GM12878 (cell line): Measurements from ENCODE around the gene SPATA32. TPM values are rescaled to one million over a fixed set of nuclear protein-coding genes. Genes with fewer than 3 reads are reported as not detected.

Experiments used
- BHLHE40 ChIP-seq, 2 experiments: fragments of 450-650 bp in 1 of 2; IDR thresholded peaks; 2 replicates each; pipeline ENCODE4 v1.6.1; 2011 to 2017; ENCODE audit warnings: low read depth in 2 of 2, borderline replicate concordance in 1 of 2, improper control_type of control experiment in 1 of 2, low read length in 1 of 2, mild to moderate bottlenecking in 1 of 2
- FOXM1 ChIP-seq: IDR thresholded peaks from 2 replicates; pipeline ENCODE4 v1.6.1; 2012; ENCODE audit warnings: low read depth, mild to moderate bottlenecking, inconsistent platforms, low read length, moderate library complexity
- IKZF2 ChIP-seq, 2 experiments: fragments of 450-650 bp; IDR thresholded peaks; 2 replicates each; pipeline ENCODE4 v1.6.1; 2017; ENCODE audit warnings: mild to moderate bottlenecking in 2 of 2, moderate library complexity in 2 of 2
- MEF2A ChIP-seq: IDR thresholded peaks from 2 replicates; pipeline ENCODE4 v1.6.1; 2011; ENCODE audit warnings: low read depth, mild to moderate bottlenecking, low read length, moderate library complexity; ENCODE audit not compliant: insufficient read depth
- MTA2 ChIP-seq: fragments of 450-650 bp; IDR thresholded peaks from 2 replicates; pipeline ENCODE4 v1.6.1; 2016; ENCODE audit warnings: low read depth, mild to moderate bottlenecking, moderate library complexity
- PAX8 ChIP-seq: fragments of 450-650 bp; IDR thresholded peaks from 2 replicates; pipeline ENCODE4 v1.6.1; 2017; ENCODE audit warnings: mild to moderate bottlenecking, moderate library complexity
- polyA plus RNA-seq, 11 experiments: library from polyadenylated mRNA; depleted of rRNA in 4 of 11; unstranded in 6 of 11; stranded (reverse) in 5 of 11; fragments of >200 nt; fragmentation: Nextera tagmentation in 4 of 11; fragmentation: Illumina TruSeq in 1 of 11; extraction: Ambion mirVana in 4 of 11; extraction: Trizol in 1 of 11; gene quantifications; 1 replicate in 1 of 11; 2 replicates in 10 of 11; pipeline versions ENCODE4 v1.2.1 to v1.2.3, GENCODE V29; 2011 to 2016; ENCODE audit warnings: inconsistent platforms in 2 of 11, missing spikeins in 2 of 11, low read depth in 1 of 11
- total RNA-seq, 4 experiments: library from RNA; depleted of rRNA in 3 of 4; stranded (reverse); fragments of >200 nt in 3 of 4; fragmentation: Illumina TruSeq in 1 of 4; extraction: Trizol in 1 of 4; gene quantifications; 2 replicates each; pipeline versions ENCODE4 v1.2.1 to v1.2.3, GENCODE V29; 2013 to 2021
- TF ChIP-seq, protein P1 (sequence below): fragments of 450-650 bp; IDR thresholded peaks from 2 replicates; pipeline ENCODE4 v1.6.1; 2017; ENCODE audit warnings: mild to moderate bottlenecking, low read depth, inconsistent platforms; ENCODE audit not compliant: poor library complexity, severe bottlenecking
- TF ChIP-seq, protein P2 (sequence below), 3 experiments: IDR thresholded peaks in 2 of 3; conservative IDR thresholded peaks in 1 of 3; 2 replicates each; pipeline ENCODE4 v1.5.1; 2011; ENCODE audit warnings: low read depth in 3 of 3, low read length in 3 of 3, mild to moderate bottlenecking in 3 of 3, control low read depth in 2 of 3, moderate library complexity in 2 of 3, inconsistent platforms in 1 of 3, mixed read lengths in 1 of 3; ENCODE audit not compliant: control insufficient read depth in 2 of 3, insufficient read depth in 1 of 3; ENCODE audit errors: extremely low read depth in 1 of 3

Gene SPATA32
- total and polyA plus RNA-seq, 10 of the 15 experiments (the other 5 are each of a cell fraction or from before 2014, with no cell fraction given), result 0.03 to 0.35 (median 0.11) TPM; not detected in 3

DNA sequence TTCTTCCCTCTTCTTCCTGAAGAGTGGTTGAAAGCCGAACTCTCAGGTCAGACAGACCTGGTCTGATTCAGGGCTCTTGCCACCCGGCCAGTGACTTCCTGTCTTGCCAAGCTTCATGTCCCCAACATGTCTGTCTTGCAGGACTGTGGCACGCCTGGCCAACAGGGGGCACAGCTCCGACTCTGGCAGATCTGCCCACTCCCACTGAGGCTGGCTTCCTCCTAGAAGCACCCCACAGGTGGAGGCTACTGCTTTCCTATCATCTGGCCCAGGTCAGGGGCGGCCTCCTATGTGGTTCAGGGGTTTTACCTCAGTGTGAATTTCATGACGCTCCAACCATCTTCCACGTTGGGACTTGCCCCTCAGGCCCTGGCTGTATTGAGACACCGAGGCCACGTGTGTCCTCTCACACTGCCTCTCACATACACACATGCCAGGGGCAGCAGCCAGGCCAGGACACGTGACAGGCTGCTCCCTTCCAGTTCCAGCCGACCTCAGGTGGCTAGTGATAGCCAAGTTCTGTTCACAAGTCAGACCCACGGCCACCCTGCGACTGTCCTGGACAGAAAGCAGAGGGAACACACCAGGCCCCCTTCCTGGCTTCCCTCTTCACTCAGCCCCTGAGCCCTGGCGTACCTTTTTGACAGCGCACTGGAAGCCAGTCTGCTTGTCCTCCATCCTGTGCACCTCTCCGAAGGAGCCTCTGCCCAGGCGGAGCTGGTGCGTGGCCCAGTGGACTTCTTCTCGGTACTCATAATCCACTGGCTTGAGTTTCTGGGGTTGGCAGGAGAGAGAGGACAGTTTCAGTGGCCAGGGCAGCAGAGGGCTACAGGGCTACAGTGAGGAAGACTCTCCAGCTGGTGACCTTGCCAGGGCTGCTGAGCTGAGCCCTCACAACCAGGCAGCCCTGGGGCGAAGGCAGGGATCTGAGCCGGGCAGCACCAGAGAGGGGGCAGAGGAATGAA lies 22.6 kb upstream of the SPATA32 start (continued):
- TF ChIP-seq, protein P1, sequence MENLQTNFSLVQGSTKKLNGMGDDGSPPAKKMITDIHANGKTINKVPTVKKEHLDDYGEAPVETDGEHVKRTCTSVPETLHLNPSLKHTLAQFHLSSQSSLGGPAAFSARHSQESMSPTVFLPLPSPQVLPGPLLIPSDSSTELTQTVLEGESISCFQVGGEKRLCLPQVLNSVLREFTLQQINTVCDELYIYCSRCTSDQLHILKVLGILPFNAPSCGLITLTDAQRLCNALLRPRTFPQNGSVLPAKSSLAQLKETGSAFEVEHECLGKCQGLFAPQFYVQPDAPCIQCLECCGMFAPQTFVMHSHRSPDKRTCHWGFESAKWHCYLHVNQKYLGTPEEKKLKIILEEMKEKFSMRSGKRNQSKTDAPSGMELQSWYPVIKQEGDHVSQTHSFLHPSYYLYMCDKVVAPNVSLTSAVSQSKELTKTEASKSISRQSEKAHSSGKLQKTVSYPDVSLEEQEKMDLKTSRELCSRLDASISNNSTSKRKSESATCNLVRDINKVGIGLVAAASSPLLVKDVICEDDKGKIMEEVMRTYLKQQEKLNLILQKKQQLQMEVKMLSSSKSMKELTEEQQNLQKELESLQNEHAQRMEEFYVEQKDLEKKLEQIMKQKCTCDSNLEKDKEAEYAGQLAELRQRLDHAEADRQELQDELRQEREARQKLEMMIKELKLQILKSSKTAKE, result no peak
- TF ChIP-seq BHLHE40 (IDR thresholded peaks at IDR 0.05; ENCODE audit: borderline replicate concordance in 1 of 2, low read depth in 2 of 2, low read length in 1 of 2) (no peak), MEF2A (no peak), PAX8 (no peak), MTA2 (no peak), FOXM1 (no peak), IKZF2 (IDR thresholded peaks at IDR 0.05) (no peak)
- TF ChIP-seq, protein P2, sequence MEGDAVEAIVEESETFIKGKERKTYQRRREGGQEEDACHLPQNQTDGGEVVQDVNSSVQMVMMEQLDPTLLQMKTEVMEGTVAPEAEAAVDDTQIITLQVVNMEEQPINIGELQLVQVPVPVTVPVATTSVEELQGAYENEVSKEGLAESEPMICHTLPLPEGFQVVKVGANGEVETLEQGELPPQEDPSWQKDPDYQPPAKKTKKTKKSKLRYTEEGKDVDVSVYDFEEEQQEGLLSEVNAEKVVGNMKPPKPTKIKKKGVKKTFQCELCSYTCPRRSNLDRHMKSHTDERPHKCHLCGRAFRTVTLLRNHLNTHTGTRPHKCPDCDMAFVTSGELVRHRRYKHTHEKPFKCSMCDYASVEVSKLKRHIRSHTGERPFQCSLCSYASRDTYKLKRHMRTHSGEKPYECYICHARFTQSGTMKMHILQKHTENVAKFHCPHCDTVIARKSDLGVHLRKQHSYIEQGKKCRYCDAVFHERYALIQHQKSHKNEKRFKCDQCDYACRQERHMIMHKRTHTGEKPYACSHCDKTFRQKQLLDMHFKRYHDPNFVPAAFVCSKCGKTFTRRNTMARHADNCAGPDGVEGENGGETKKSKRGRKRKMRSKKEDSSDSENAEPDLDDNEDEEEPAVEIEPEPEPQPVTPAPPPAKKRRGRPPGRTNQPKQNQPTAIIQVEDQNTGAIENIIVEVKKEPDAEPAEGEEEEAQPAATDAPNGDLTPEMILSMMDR (IDR thresholded peaks at IDR 0.05 in 2 of 3, conservative IDR thresholded peaks at IDR 0.05 in 1 of 3; ENCODE audit: control insufficient read depth in 2 of 3, extremely low read depth in 1 of 3, insufficient read depth in 1 of 3, low read depth in 3 of 3, low read length in 3 of 3), result peak; percentile 26 to 45 (median 43); a peak in 3 of 6 replicates
- TF ChIP-seq, all 136 proteins: peak for 5
